ENCODE data around the gene BCR. TPM values are rescaled to one million over a fixed set of nuclear protein-coding genes. Genes with fewer than 3 reads are reported as not detected.

The BCR gene
- total and polyA plus RNA-seq, 7 donors: 2.7 to 7.7 (median 6.5) TPM

GRCh38 chr22:23263651-23264555, 83.6 kb downstream of the BCR start:
- WGBS, 3 donors: 89 to 92% (median 91%) methylated on average over 20 of the region's 20 CpGs
- intact Hi-C loops (cut with DNase I): no loop called here

GRCh38 chr22:23264610-23265367, 84.5 kb downstream of the BCR start:
- intact Hi-C loops (cut with DNase I): no loop called here
- Histone ChIP-seq H3K4me3 (no peak overlapping the region), H3K9me3 (no peaks in the 10 kb centered on the region), H3K27me3 (ENCODE audit: insufficient read depth in 3 of 3, low read length in 2 of 3) (no peaks in the 10 kb centered on the region), H3K27ac (no peak overlapping the region), H3K4me1 (no peaks in the 10 kb centered on the region), H3K36me3 (ENCODE audit: insufficient read depth in 1 of 2, low read depth in 1 of 2) (peaks cover 0 to 17% of the 10 kb centered on the region in 2 donors)
- DNase-seq (no peak), ATAC-seq (no peak)
- no peak for TF ChIP-seq CTCF (IDR thresholded peaks at IDR 0.05)
- WGBS, 3 donors: 82 to 91% (median 82%) methylated on average over 19 of the region's 19 CpGs

More at GRCh38 chr22:23263651-23264555, 83.6 kb downstream of the BCR start:
- no peak for DNase-seq
- Histone ChIP-seq H3K9me3 (no peaks in the 10 kb centered on the region), H3K36me3 (ENCODE audit: insufficient read depth in 1 of 2, low read depth in 1 of 2) (peaks cover 0 to 17% of the 10 kb centered on the region in 2 donors), H3K4me3 (no peak overlapping the region), H3K4me1 (no peaks in the 10 kb centered on the region), H3K27me3 (ENCODE audit: insufficient read depth in 3 of 3, low read length in 2 of 3) (no peaks in the 10 kb centered on the region), H3K27ac (no peak overlapping the region)
- no peak for ATAC-seq
- TF ChIP-seq CTCF (IDR thresholded peaks at IDR 0.05): no peak

GRCh38 chr22:23265368-23265700, 85.0 kb downstream of the BCR start:
- Histone ChIP-seq H3K27me3 (ENCODE audit: insufficient read depth in 3 of 3, low read length in 2 of 3) (no peaks in the 10 kb centered on the region), H3K4me3 (no peak overlapping the region), H3K27ac (no peak overlapping the region), H3K9me3 (no peaks in the 10 kb centered on the region), H3K36me3 (ENCODE audit: insufficient read depth in 1 of 2, low read depth in 1 of 2) (peaks cover 0 to 17% of the 10 kb centered on the region in 2 donors), H3K4me1 (no peaks in the 10 kb centered on the region)
- DNase-seq (no peak), ATAC-seq (no peak)
- WGBS, 3 donors: 94 to 95% (median 95%) methylated on average over 7 of the region's 7 CpGs
- intact Hi-C loops (cut with DNase I): no loop called here
- no peak for TF ChIP-seq CTCF (IDR thresholded peaks at IDR 0.05)

- H3K9me3 ChIP-seq: no peaks in the 10 kb centered on the region
- no peak overlapping the region for H3K4me3 ChIP-seq
- peaks cover 0 to 10% of the 10 kb centered on the region in 2 donors for H3K36me3 ChIP-seq (ENCODE audit: insufficient read depth in 1 of 2, low read depth in 1 of 2)
- DNase-seq (no peak), ATAC-seq (no peak)
- WGBS, 3 donors: 91 to 98% (median 92%) methylated on average over 4 of the region's 4 CpGs
- H3K27ac ChIP-seq: no peak overlapping the region
- no peaks in the 10 kb centered on the region for H3K27me3 ChIP-seq (ENCODE audit: insufficient read depth in 3 of 3, low read length in 2 of 3)
- TF ChIP-seq CTCF (IDR thresholded peaks at IDR 0.05): no peak
- intact Hi-C loops (cut with DNase I): no loop called here
- H3K4me1 ChIP-seq: no peaks in the 10 kb centered on the region
Observed at GRCh38 chr22:23266780-23267179, 86.5 kb downstream of the BCR start.
